OCI-LY7 (cell line): ENCODE results near the gene DACT3. TPM values are rescaled to one million over a fixed set of nuclear protein-coding genes. Genes with fewer than 3 reads are reported as not detected.

Source experiments
- BruUV-seq: library from RNA; stranded (reverse); fragments of 400-500 nt; replicated peaks from 2 replicates; lab custom pipeline; 2021; lab: Mats Ljungman, UMichigan
- CTCF ChIA-PET: fragments of 300-600 bp; sonication (Branson Sonifier 250); formaldehyde crosslinking; loops from one replicate; lab custom pipeline; 2022; ENCODE audit warnings: antibody characterized with exemption; ENCODE audit not compliant: unreplicated experiment; lab: Charles Lee
- POLR2A ChIA-PET: fragments of 300-600 bp; sonication (Branson Sonifier 250); formaldehyde crosslinking; loops from one replicate; lab custom pipeline; 2022; ENCODE audit warnings: antibody characterized with exemption; lab: Charles Lee
- DNase-seq: peaks from one replicate; pipeline ENCODE4 v3.0.0-alpha.2; 2015; ENCODE audit warnings: low spot score
- H2AFZ ChIP-seq: fragments of 200-600 bp; sonication (generic), shearing (Covaris generic); 2 replicates; pipeline ENCODE4 v1.6.1; 2014; ENCODE audit warnings: mild to moderate bottlenecking, antibody characterized with exemption, low read length, moderate library complexity
- H3K27ac ChIP-seq: fragments of 200-600 bp; sonication (generic); 2 replicates; pipeline ENCODE4 v1.5.1; 2014; ENCODE audit warnings: mixed run types, low read depth, mild to moderate bottlenecking, moderate library complexity, low read length, inconsistent platforms; ENCODE audit not compliant: poor library complexity, severe bottlenecking
- H3K36me3 ChIP-seq: fragments of 200-600 bp; sonication (generic); 2 replicates; pipeline ENCODE4 v1.6.1; 2014; ENCODE audit warnings: mild to moderate bottlenecking, antibody characterized with exemption, low read length, moderate library complexity, mixed read lengths; ENCODE audit not compliant: insufficient read depth
- H3K4me1 ChIP-seq: fragments of 200-600 bp; sonication (generic); 2 replicates; pipeline ENCODE4 v1.5.1; 2014; ENCODE audit warnings: mild to moderate bottlenecking, low read length; ENCODE audit not compliant: insufficient read depth, poor library complexity, severe bottlenecking
- H3K4me2 ChIP-seq: fragments of 200-600 bp; sonication (generic); 2 replicates; pipeline ENCODE4 v1.6.1; 2014; ENCODE audit warnings: mild to moderate bottlenecking, low read length
- H3K4me3 ChIP-seq: fragments of 200-600 bp; sonication (generic); 2 replicates; pipeline ENCODE4 v1.5.1; 2014; ENCODE audit warnings: mild to moderate bottlenecking, low read depth, low read length; ENCODE audit not compliant: poor library complexity, severe bottlenecking
- H3K79me2 ChIP-seq: fragments of 200-600 bp; sonication (generic); 2 replicates; pipeline ENCODE4 v1.6.1; 2016; ENCODE audit warnings: low read depth, mild to moderate bottlenecking, low read length, moderate library complexity, mixed read lengths; ENCODE audit not compliant: insufficient read depth
- H3K9me2 ChIP-seq: fragments of 200-600 bp; sonication (generic); 2 replicates; pipeline ENCODE4 v1.6.1; 2016; ENCODE audit warnings: mild to moderate bottlenecking, low read length, mixed read lengths; ENCODE audit not compliant: insufficient read depth
- H3K9me3 ChIP-seq: fragments of 200-600 bp; sonication (generic); 2 replicates; pipeline ENCODE4 v1.6.1; 2014; ENCODE audit warnings: mild to moderate bottlenecking, mixed run types, low read length, mixed read lengths
- H4K20me1 ChIP-seq: fragments of 200-600 bp; sonication (generic); 2 replicates; pipeline ENCODE4 v1.6.1; 2014; ENCODE audit warnings: mild to moderate bottlenecking, antibody characterized with exemption, low read length, moderate library complexity, mixed read lengths; ENCODE audit not compliant: insufficient read depth
- CTCF ChIP-seq: fragments of 200-600 bp; sonication (generic); conservative IDR thresholded peaks from 2 replicates; pipeline ENCODE4 v1.5.1; 2014; ENCODE audit warnings: mild to moderate bottlenecking, antibody characterized with exemption, low read length, moderate library complexity, mixed read lengths
- EZH2phosphoT487 ChIP-seq: fragments of 200-600 bp; sonication (generic); IDR thresholded peaks from 2 replicates; pipeline ENCODE4 v1.6.1; 2018; ENCODE audit warnings: low read depth, borderline replicate concordance, mild to moderate bottlenecking, mixed run types, antibody characterized with exemption, low read length, moderate library complexity, mixed read lengths
- intact Hi-C: fragments of 100-400 bp; cut with micrococcal nuclease; formaldehyde crosslinking; loops from one replicate; pipeline ENCODE4 v1.10.0; 2022; ENCODE audit not compliant: unreplicated experiment
- total RNA-seq, 2 experiments: library from RNA; depleted of rRNA in 1 of 2; stranded (reverse); fragments of >200 nt in 1 of 2; shearing (Covaris generic) in 1 of 2; gene quantifications; 2 replicates each; pipeline ENCODE4 v1.2.3, GENCODE V29; 2014 to 2022

DACT3 gene
- total RNA-seq, 2 experiments from 2014 or later = 0.44 TPM; not detected in 1

GRCh38 chr19:46668662-46669061, 7.7 kb upstream of the DACT3 start:
- Histone ChIP-seq H2AFZ (no peak overlapping the region), H3K27ac (no peak overlapping the region), H3K9me3 (no peaks in the 10 kb centered on the region), H3K4me2 (no peak overlapping the region), H3K4me1 (no peaks in the 10 kb centered on the region), H3K4me3 (no peak overlapping the region), H4K20me1 (no peaks in the 10 kb centered on the region), H3K79me2 (no peaks in the 10 kb centered on the region), H3K9me2 (no peaks in the 10 kb centered on the region), H3K36me3 (peaks cover 28% of the 10 kb centered on the region)
- TF ChIP-seq EZH2phosphoT487 = no peak
- no peak for TF ChIP-seq CTCF
- ChIA-PET POLR2A (no interaction called here), CTCF (no interaction called here)
- no peak for DNase-seq
- intact Hi-C loops = no loop called here
- no TSS peak for BruUV-seq

- no peak for TF ChIP-seq CTCF
- Histone ChIP-seq H3K79me2 (no peaks in the 10 kb centered on the region), H3K4me3 (no peak overlapping the region), H2AFZ (no peak overlapping the region), H4K20me1 (0 out of 2 replicates have a peak, but pooled peaks cover 3% of the 10 kb centered on the region), H3K4me1 (peaks cover 17% of the 10 kb centered on the region), H3K27ac (no peak overlapping the region), H3K4me2 (no peak overlapping the region), H3K9me3 (no peaks in the 10 kb centered on the region), H3K36me3 (no peaks in the 10 kb centered on the region), H3K9me2 (no peaks in the 10 kb centered on the region)
- no peak for DNase-seq
- ChIA-PET POLR2A (no interaction called here), CTCF (no interaction called here)
- intact Hi-C loops = no loop called here
- BruUV-seq = no TSS peak
Observed at GRCh38 chr19:46665072-46665471, 4.1 kb upstream of the DACT3 start.

- no peaks in the 10 kb centered on the region for H3K9me2 ChIP-seq
- H3K36me3 ChIP-seq = no peaks in the 10 kb centered on the region
- no peaks in the 10 kb centered on the region for H3K9me3 ChIP-seq
- H2AFZ ChIP-seq = peak overlapping the region; percentile 67; the same call in 1 of the 2 replicates
- peak overlapping the region; percentile 64 for H3K4me3 ChIP-seq
- CTCF ChIA-PET = interaction anchor here (1.6 to 2.2 kb wide), 4 partner anchors 25 to 50 kb away, joined by 6 to 11 read pairs (median 9); partner anchors contain the start of gene GNG8
- peak overlapping the region; percentile 91 for H3K4me2 ChIP-seq
- peak overlapping the region; percentile 46 for H3K27ac ChIP-seq
- no TSS peak for BruUV-seq
- H3K79me2 ChIP-seq = no peaks in the 10 kb centered on the region
- TF ChIP-seq EZH2phosphoT487 (no peak), CTCF (peak; percentile 98)
- 0 out of 2 replicates have a peak, but pooled peaks cover 3% of the 10 kb centered on the region for H4K20me1 ChIP-seq
- POLR2A ChIA-PET = interaction anchor here (0.7 to 1.0 kb wide), 4 partner anchors 28 to 50 kb away, joined by 3 read pairs; no protein-coding TSS in a partner anchor
- DNase-seq = peak; percentile 85
- H3K4me1 ChIP-seq = peaks cover 29% of the 10 kb centered on the region
- intact Hi-C loops = loop anchor here (1.0 kb wide), 3 partner anchors 28 to 133 kb away; no protein-coding TSS in a partner anchor
Observed at GRCh38 chr19:46661735-46662592, 982 bp upstream of the DACT3 start.
